ENCODE measurements around the gene TYMS.

The TYMS gene

GRCh38 chr18:647304-647703 lies 10.1 kb upstream of the TYMS start:
- DNase-seq (ENCODE audit: low spot score): no peak

- DNase-seq (ENCODE audit: low spot score): no peak
Measured at GRCh38 chr18:649341-649740, 8.1 kb upstream of the TYMS start.

GRCh38 chr18:650428-650858 lies 7.0 kb upstream of the TYMS start:
- no peak for DNase-seq (ENCODE audit: low spot score)

- no peak for DNase-seq (ENCODE audit: low spot score)
Measured at GRCh38 chr18:652131-652530, 5.3 kb upstream of the TYMS start.

- DNase-seq (ENCODE audit: low spot score): no peak
Measured at GRCh38 chr18:653512-653911, 3.9 kb upstream of the TYMS start.

- no peak for DNase-seq (ENCODE audit: low spot score)
Measured at GRCh38 chr18:654601-655000, 2.9 kb upstream of the TYMS start.

- DNase-seq (ENCODE audit: low spot score): no peak
Measured at GRCh38 chr18:655445-655844, 2.0 kb upstream of the TYMS start.

GRCh38 chr18:658001-658946 lies 821 bp downstream of the TYMS start:
- peak; percentile 84 for DNase-seq (ENCODE audit: low spot score)

- DNase-seq (ENCODE audit: low spot score): no peak
Measured at GRCh38 chr18:658947-659533, 1.6 kb downstream of the TYMS start.

- DNase-seq (ENCODE audit: low spot score): no peak
Measured at GRCh38 chr18:659597-659996, 2.1 kb downstream of the TYMS start.

GRCh38 chr18:662197-662596 lies 4.7 kb downstream of the TYMS start:
- DNase-seq (ENCODE audit: low spot score): no peak

- no peak for DNase-seq (ENCODE audit: low spot score)
Measured at GRCh38 chr18:666177-666576, 8.7 kb downstream of the TYMS start.

GRCh38 chr18:666628-667027 lies 9.2 kb downstream of the TYMS start:
- DNase-seq (ENCODE audit: low spot score): no peak

GRCh38 chr18:668260-668659 lies 10.8 kb downstream of the TYMS start:
- DNase-seq (ENCODE audit: low spot score): no peak

- no peak for DNase-seq (ENCODE audit: low spot score)
Measured at GRCh38 chr18:669077-669476, 11.6 kb downstream of the TYMS start.

GRCh38 chr18:670522-670921 lies 13.1 kb downstream of the TYMS start:
- DNase-seq (ENCODE audit: low spot score): no peak

GRCh38 chr18:671405-671804 lies 14.0 kb downstream of the TYMS start:
- no peak for DNase-seq (ENCODE audit: low spot score)

GRCh38 chr18:673317-673716 lies 15.9 kb downstream of the TYMS start:
- no peak for DNase-seq (ENCODE audit: low spot score)

- DNase-seq (ENCODE audit: low spot score): no peak
Measured at GRCh38 chr18:673769-674168, 16.3 kb downstream of the TYMS start.

GRCh38 chr18:675307-675706 lies 17.9 kb downstream of the TYMS start:
- no peak for DNase-seq (ENCODE audit: low spot score)

- DNase-seq (ENCODE audit: low spot score): no peak
Measured at GRCh38 chr18:676069-676468, 18.6 kb downstream of the TYMS start.

GRCh38 chr18:676736-677135 lies 19.3 kb downstream of the TYMS start:
- no peak for DNase-seq (ENCODE audit: low spot score)

GRCh38 chr18:677145-677544 lies 19.7 kb downstream of the TYMS start:
- DNase-seq (ENCODE audit: low spot score): no peak

GRCh38 chr18:677951-678381 lies 20.5 kb downstream of the TYMS start:
- no peak for DNase-seq (ENCODE audit: low spot score)
